Endothelial cell of umbilical vein (primary cell): ENCODE measurements around the gene PARN.

Experiments used
- CTCF ChIP-seq, 2 donors: IDR thresholded peaks; 1 replicate in 1 of 2; 2 replicates in 1 of 2; pipeline ENCODE4 v1.5.1; 2011; ENCODE audit warnings: low read length in 2 of 2, mild to moderate bottlenecking in 2 of 2, moderate library complexity in 2 of 2, control low read depth in 1 of 2, inconsistent platforms in 1 of 2, low read depth in 1 of 2; ENCODE audit not compliant: insufficient read depth in 1 of 2; ENCODE audit errors: extremely low read depth in 1 of 2
- EZH2 ChIP-seq: IDR thresholded peaks from 2 replicates; pipeline ENCODE4 v1.6.1; 2012; ENCODE audit warnings: borderline replicate concordance, low read depth, mild to moderate bottlenecking, moderate library complexity, low read length, inconsistent platforms; ENCODE audit not compliant: severe bottlenecking
- FOS ChIP-seq: IDR thresholded peaks from 2 replicates; pipeline ENCODE4 v1.6.1; 2011; ENCODE audit warnings: mild to moderate bottlenecking, low read length, moderate library complexity, borderline replicate concordance; ENCODE audit not compliant: insufficient read depth
- GATA2 ChIP-seq: IDR thresholded peaks from 2 replicates; pipeline ENCODE4 v1.7.0; 2011; ENCODE audit warnings: low read depth, mild to moderate bottlenecking, moderate library complexity, mixed read lengths, low read length; ENCODE audit not compliant: insufficient read length, insufficient read depth
- JUN ChIP-seq: IDR thresholded peaks from 2 replicates; pipeline ENCODE4 v1.6.1; 2011; ENCODE audit warnings: borderline replicate concordance, low read depth; ENCODE audit not compliant: insufficient read length, insufficient read depth
- MAX ChIP-seq: IDR thresholded peaks from 2 replicates; pipeline ENCODE4 v1.6.1; 2011; ENCODE audit not compliant: insufficient read depth, insufficient read length
- MYC ChIP-seq: IDR thresholded peaks from one replicate; pipeline ENCODE4 v1.6.1; 2011; ENCODE audit warnings: mild to moderate bottlenecking, low read depth, low read length
- POLR2A ChIP-seq: IDR thresholded peaks from 2 replicates; pipeline ENCODE4 v1.6.1; 2012; ENCODE audit warnings: low read depth, mild to moderate bottlenecking, control low read depth, low read length
- POLR2AphosphoS5 ChIP-seq: IDR thresholded peaks from 2 replicates; pipeline ENCODE4 v1.6.1; 2012; ENCODE audit warnings: low read depth, mild to moderate bottlenecking, control low read depth, low read length, moderate library complexity; ENCODE audit not compliant: insufficient read depth

GRCh38 chr16:14528306-14528705, 101.8 kb downstream of the PARN start:
- TF ChIP-seq CTCF (IDR thresholded peaks at IDR 0.05; ENCODE audit: extremely low read depth in 1 of 2, insufficient read depth in 1 of 2, low read depth in 1 of 2, low read length in 2 of 2) (no peak), POLR2A (no peak), POLR2AphosphoS5 (no peak), MAX (no peak), GATA2 (no peak), EZH2 (no peak), FOS (no peak), MYC (no peak), JUN (no peak)
